ENCODE results near the gene SLC6A18. TPM values are rescaled to one million over a fixed set of nuclear protein-coding genes. Genes with fewer than 3 reads are reported as not detected.

Gene SLC6A18
- total RNA-seq, 2 experiments from 2014 or later = not detected

DNA sequence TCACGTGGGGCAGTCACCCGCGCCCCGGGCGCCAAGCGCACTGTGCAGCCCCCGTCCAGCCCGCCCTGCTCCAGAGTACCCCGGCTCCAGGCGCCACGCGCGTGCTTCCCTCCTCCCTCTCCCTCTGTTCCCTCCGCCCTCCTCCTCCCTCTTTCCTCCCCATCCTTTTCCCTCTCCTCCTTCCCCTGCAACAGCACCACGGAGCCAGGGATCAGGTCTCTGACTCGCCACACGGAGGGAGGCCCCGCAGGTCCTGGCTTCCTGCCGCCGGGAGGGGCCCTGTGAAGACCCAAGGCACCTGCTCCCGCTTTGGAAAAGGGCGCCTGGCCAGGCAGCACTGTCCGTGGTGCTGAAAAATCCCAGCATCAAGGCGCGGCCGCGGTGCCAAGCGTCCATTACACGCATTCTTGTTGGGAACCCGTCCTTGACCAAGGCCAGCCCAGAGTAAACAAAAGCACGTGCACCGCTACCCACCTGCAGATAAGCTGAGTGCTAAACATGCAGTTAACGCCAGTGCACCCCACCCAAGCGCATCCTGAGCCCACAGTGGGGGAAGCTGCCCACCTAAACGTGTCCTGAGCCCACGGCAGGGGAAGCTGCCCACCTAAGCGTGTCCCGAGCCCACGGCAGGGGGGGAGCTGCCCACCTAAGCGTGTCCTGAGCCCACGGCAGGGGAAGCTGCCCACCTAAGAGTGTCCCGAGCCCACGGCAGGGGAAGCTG lies 21.7 kb downstream of the SLC6A18 start:
- CTCF ChIA-PET = no interaction called here
- peak; percentile 42 for DNase-seq
- no peaks in the 10 kb centered on the region for H3K36me3 Mint-ChIP-seq (ENCODE audit: low read depth)

DNA sequence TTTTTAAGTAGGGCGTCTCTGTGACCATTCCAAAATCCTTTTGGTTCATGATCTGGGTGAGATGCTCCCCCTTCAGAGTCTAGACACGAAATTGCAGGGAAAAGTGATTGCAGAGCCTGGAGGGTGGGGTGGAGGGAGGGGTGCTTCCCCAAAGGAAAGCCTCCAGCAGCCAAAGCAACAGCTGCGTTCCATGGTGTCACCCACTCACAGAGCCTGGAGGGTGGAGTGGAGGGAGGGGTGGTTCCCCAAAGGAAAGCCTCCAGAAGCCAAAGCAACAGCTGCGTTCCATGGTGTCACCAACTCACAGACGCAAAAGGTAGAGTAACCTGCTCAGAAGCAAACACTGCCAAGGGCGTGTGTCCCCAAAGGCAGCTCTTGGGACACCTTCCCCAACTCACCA lies 22.6 kb downstream of the SLC6A18 start:
- H3K4me1 Mint-ChIP-seq (ENCODE audit: low read depth) = no peaks in the 10 kb centered on the region
- ChIA-PET CTCF (no interaction called here), POLR2A (no interaction called here)
- H3K27me3 Mint-ChIP-seq (ENCODE audit: low read depth) = peaks cover 7% of the 10 kb centered on the region
- H3K9me3 Mint-ChIP-seq (ENCODE audit: insufficient read depth) = no peaks in the 10 kb centered on the region
- no peak overlapping the region for H3K27ac Mint-ChIP-seq
- ATAC-seq (no peak), DNase-seq (no peak)
- H3K4me3 Mint-ChIP-seq = no peak overlapping the region
- H3K36me3 Mint-ChIP-seq (ENCODE audit: low read depth) = no peaks in the 10 kb centered on the region

More for the DNA sequence above, 21.7 kb downstream of the SLC6A18 start:
- Mint-ChIP-seq H3K4me1 (ENCODE audit: low read depth) (no peaks in the 10 kb centered on the region), H3K9me3 (ENCODE audit: insufficient read depth) (no peaks in the 10 kb centered on the region), H3K27me3 (ENCODE audit: low read depth) (peaks cover 7% of the 10 kb centered on the region), H3K27ac (no peak overlapping the region), H3K4me3 (no peak overlapping the region)
- POLR2A ChIA-PET = no interaction called here
- ATAC-seq = peak; percentile 18

DNA sequence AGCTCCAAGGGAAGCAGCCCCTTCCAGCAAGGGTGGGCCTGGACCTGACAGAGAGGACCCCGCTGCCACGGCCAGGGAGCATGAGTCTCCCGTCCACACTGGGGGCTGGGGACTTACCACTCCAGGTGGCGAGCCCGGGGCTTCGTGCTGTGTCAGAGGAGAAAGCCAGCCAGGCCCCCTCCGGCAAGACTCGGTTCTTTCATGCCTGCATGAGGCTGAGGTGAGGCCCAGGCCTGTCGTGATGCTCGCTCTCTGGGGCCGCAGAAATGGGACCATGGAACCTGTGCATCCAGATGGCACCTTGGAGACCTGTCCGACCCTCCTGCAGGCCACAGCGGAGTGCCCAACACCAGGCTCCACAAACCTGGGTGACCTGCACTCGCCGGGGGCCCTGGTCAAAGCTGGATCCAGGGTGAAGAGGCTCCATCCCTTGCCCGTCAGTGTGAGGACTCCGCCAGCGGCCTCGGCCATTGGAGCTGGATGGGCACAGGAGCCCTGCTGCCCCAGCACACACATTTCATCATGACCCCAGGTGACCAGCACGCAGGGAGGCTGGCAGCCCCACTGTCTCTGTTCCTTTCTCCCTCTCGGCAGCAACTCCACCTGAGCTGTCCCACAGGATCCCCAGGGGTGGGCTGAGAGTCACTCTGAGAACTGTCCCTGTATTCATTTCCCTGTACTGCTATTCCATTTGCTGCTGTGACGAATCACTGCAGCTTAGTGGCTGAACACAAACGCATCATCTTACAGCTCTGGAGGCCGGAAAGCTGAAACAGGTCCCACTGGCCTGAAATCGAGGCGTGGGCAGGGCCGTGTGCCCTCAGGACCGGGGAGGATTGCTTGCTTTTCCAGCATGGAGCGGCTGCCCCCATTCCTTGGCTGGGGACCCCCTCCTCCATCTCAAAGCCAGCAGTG lies 24.4 kb downstream of the SLC6A18 start:
- H3K27ac Mint-ChIP-seq = no peak overlapping the region
- peaks cover 3% of the 10 kb centered on the region for H3K4me1 Mint-ChIP-seq (ENCODE audit: low read depth)
- H3K9me3 Mint-ChIP-seq (ENCODE audit: insufficient read depth) = no peaks in the 10 kb centered on the region
- no peak overlapping the region for H3K4me3 Mint-ChIP-seq
- H3K27me3 Mint-ChIP-seq (ENCODE audit: low read depth) = peaks cover 7% of the 10 kb centered on the region
- ChIA-PET POLR2A (no interaction called here), CTCF (no interaction called here)
- ATAC-seq = no peak
- H3K36me3 Mint-ChIP-seq (ENCODE audit: low read depth) = no peaks in the 10 kb centered on the region
- DNase-seq = no peak

DNA sequence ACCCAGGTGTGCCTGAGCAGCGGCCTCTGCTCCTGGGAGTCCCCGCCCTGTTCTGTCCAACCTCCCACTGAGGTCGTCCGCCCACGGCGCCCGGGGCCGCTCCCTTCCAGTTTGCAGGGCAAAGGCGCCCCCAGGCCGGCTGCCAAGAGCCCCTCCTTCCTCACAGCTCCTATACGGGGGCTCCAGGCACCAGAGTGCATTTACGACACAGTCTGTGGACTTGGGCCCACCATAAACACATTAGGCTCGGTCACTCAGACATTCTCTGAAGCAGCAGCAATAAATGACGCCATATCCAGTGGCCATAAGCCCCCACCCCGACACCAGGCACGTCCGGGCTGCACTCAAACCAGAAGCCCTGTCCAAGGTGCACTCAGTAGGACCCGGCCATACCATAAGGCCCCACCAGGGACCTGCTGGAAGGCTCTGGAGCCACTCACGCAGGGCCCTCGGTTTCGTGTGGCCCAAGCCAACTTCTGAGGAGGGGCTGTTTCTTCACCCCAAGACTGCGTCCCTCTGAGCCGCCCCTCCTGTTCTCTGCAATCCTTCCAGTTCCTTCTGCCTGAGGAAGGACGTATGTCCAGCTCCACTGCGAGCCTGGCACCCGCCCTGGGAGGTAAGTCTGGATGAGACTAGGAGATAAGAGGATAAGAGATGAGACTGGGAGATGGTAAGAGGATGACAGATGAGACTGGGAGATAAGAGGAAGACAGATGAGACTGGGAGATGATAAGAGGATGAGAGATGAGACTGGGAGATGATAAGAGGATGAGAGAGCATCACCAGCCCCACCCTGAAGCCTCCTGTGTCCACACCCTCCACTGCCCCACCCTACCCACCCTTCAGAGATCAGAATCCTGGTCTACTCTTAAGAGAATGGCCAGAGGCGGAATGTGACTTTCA lies 26.7 kb downstream of the SLC6A18 start:
- Mint-ChIP-seq H3K27me3 (ENCODE audit: low read depth) (peaks cover 8% of the 10 kb centered on the region), H3K27ac (no peak overlapping the region), H3K9me3 (ENCODE audit: insufficient read depth) (no peaks in the 10 kb centered on the region), H3K36me3 (ENCODE audit: low read depth) (no peaks in the 10 kb centered on the region), H3K4me3 (no peak overlapping the region), H3K4me1 (ENCODE audit: low read depth) (peaks cover 20% of the 10 kb centered on the region)
- CTCF ChIA-PET = interaction anchor here (0.6 kb wide), 1 partner anchor 652 kb away, joined by 4 read pairs; no protein-coding TSS in a partner anchor
- POLR2A ChIA-PET = no interaction called here
- DNase-seq (no peak), ATAC-seq (no peak)

DNA sequence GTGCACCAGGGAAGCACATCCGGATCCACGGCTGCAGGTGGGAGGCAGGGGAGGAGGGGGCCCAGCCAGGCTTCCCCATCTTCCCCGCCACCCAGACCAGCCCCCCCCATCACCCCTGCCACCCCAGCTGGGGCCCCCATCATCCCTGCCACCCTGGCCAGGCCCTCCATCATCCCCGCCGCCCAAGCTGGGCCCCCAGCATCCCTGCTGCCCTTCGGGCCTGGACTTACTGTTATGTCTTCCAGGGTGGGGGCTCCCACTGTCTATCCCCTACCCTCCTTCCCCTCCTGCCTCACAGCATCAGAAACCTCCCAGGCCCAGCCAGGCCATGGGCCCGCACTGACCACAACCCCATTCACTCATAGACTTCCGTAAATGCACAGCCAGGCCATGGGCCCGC lies 27.5 kb downstream of the SLC6A18 start:
- ChIA-PET CTCF (no interaction called here), POLR2A (no interaction called here)
- ATAC-seq (no peak), DNase-seq (no peak)
- Mint-ChIP-seq H3K27me3 (ENCODE audit: low read depth) (peaks cover 3% of the 10 kb centered on the region), H3K4me1 (ENCODE audit: low read depth) (peaks cover 20% of the 10 kb centered on the region), H3K36me3 (ENCODE audit: low read depth) (no peaks in the 10 kb centered on the region), H3K27ac (no peak overlapping the region), H3K9me3 (ENCODE audit: insufficient read depth) (no peaks in the 10 kb centered on the region), H3K4me3 (no peak overlapping the region)

DNA sequence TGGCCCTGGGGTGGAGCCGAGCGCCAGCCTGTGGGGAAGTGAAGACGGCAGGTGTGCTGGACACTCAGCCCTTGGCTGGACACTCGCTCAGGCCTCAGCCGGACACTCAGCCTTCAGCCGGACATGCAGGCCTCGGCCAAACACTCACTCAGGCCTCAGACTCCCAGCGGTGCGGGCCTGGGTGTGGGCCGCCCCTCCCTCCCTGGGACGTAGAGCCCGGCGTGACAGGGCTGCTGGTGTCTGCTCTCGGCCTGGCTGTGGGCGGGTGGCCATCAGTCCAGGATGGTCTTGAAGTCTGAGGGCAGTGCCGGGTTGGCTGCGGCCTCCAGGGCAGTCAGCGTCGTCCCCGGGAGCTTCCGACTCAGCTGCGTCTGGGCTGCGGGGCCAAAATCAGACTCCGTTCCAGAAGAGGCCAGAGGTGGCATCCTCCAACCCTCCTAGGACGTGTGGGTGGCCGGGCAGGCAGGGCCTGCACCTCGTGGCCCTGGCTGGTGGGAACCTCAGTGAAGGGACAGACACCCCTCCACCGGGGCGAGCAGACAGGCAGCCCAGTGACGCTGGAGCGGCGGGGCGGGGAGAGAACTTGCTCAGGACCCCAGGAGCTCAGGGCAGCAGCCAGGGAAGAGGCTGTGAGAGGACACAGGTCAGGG lies 28.4 kb downstream of the SLC6A18 start:
- no peak overlapping the region for H3K27ac Mint-ChIP-seq
- H3K4me1 Mint-ChIP-seq (ENCODE audit: low read depth) = peaks cover 20% of the 10 kb centered on the region
- H3K27me3 Mint-ChIP-seq (ENCODE audit: low read depth) = peaks cover 6% of the 10 kb centered on the region
- H3K36me3 Mint-ChIP-seq (ENCODE audit: low read depth) = no peaks in the 10 kb centered on the region
- ChIA-PET POLR2A (no interaction called here), CTCF (no interaction called here)
- H3K9me3 Mint-ChIP-seq (ENCODE audit: insufficient read depth) = no peaks in the 10 kb centered on the region
- DNase-seq (no peak), ATAC-seq (no peak)
- H3K4me3 Mint-ChIP-seq = no peak overlapping the region

DNA sequence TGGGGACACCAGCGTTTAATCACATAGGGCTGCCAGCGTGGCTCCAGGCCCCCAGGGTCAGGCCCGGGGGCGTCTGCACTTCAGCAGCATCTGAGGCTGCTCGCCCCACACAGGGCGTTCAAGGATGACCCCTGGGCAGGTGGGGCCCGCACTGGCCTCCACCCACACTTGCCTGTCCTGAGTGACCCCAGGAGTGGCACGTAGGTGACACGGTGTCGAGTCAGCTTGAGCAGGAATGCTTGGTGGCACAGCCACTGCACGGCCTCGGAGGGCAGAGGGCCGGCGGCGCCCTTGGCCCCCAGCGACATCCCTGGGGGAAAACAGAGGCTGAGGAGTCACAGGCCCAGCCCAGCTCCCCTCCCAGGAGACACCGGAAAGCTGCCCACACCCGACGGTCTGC lies 29.0 kb downstream of the SLC6A18 start:
- ATAC-seq (no peak), DNase-seq (no peak)
- ChIA-PET POLR2A (no interaction called here), CTCF (interaction anchor here (1.3 kb wide), 1 partner anchor 62 kb away, joined by 4 read pairs; no protein-coding TSS in a partner anchor)
- Mint-ChIP-seq H3K27me3 (ENCODE audit: low read depth) (peaks cover 6% of the 10 kb centered on the region), H3K36me3 (ENCODE audit: low read depth) (no peaks in the 10 kb centered on the region), H3K9me3 (ENCODE audit: insufficient read depth) (no peaks in the 10 kb centered on the region), H3K4me1 (ENCODE audit: low read depth) (peaks cover 20% of the 10 kb centered on the region), H3K4me3 (no peak overlapping the region), H3K27ac (no peak overlapping the region)

DNA sequence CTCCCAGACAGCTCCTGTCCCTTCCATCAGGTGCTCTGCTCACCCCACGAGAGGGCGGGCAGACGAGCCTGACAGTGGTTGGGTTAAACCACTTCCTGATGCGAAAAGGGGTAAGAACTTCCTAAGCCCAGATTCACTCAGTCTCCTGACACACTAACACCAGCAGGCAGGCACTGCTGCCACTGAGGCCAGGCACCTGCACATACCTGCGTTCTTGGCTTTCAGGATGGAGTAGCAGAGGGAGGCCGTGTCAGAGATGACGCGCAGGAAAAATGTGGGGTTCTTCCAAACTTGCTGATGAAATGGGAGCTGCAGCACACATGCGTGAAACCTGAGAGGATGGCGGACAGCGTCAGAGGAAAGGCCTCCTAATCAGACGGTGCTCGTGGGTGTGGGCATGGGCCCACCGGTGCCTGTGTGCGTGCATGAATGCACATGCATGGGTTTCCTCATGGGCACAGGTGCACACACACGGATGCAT lies 29.9 kb downstream of the SLC6A18 start:
- Mint-ChIP-seq H3K4me3 (peak overlapping the region; percentile 1), H3K27me3 (ENCODE audit: low read depth) (peaks cover 6% of the 10 kb centered on the region), H3K36me3 (ENCODE audit: low read depth) (no peaks in the 10 kb centered on the region), H3K4me1 (ENCODE audit: low read depth) (peaks cover 20% of the 10 kb centered on the region), H3K9me3 (ENCODE audit: insufficient read depth) (no peaks in the 10 kb centered on the region), H3K27ac (peak overlapping the region; percentile 55)
- peak; percentile 76 for DNase-seq
- peak; percentile 86 for ATAC-seq
- POLR2A ChIA-PET = interaction anchor here (1.0 kb wide), 1 partner anchor 59 kb away, joined by 4 read pairs; no protein-coding TSS in a partner anchor
- CTCF ChIA-PET = interaction anchor here (1.3 kb wide), 1 partner anchor 61 kb away, joined by 4 read pairs; no protein-coding TSS in a partner anchor

DNA sequence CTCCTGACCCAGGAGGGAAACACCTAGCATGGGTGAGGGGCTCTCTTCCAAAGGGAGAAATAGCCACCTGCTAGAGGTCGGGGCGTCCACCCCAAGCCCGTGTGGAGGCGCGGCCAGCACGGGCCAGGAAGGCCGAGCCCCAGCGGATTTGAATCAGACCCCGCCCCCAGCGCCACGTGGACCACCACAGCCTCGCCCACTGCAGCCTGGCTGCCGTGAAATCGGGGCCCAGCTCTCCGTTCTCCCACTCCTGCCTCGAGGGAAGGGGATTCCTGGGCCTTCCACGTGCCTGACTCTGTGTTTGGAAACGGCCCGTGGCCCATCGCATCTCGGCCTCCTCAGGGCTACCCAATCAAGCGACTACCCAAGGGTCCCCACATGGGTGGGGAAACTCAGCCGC lies 31.6 kb downstream of the SLC6A18 start:
- H3K27ac Mint-ChIP-seq = no peak overlapping the region
- peaks cover 14% of the 10 kb centered on the region for H3K27me3 Mint-ChIP-seq (ENCODE audit: low read depth)
- H3K36me3 Mint-ChIP-seq (ENCODE audit: low read depth) = no peaks in the 10 kb centered on the region
- POLR2A ChIA-PET = interaction anchor here (0.9 kb wide), 1 partner anchor 12 kb away, joined by 3 read pairs; no protein-coding TSS in a partner anchor
- no peak for DNase-seq
- ATAC-seq = no peak
- no peak overlapping the region for H3K4me3 Mint-ChIP-seq
- no peaks in the 10 kb centered on the region for H3K9me3 Mint-ChIP-seq (ENCODE audit: insufficient read depth)
- CTCF ChIA-PET = no interaction called here
- peaks cover 20% of the 10 kb centered on the region for H3K4me1 Mint-ChIP-seq (ENCODE audit: low read depth)

DNA sequence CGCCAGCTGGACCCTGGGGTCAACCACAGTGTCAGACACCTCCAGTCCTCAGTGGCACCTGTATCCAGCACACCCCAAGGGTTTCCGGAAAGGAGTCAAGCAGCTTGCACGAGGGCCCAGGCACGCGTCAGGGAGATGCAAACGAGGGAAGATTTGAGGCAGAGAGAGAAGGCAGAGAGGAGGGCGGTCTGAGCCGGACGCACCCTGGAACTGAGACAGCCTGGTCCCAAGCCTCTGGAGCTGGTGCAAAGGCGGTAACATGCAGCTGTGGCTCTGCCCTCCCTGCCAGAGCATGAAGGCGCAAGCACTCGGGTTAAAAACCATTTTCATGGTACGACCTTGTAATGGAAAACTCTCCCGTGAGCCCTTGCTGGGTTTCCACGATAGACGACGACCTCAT lies 32.2 kb downstream of the SLC6A18 start:
- ChIA-PET POLR2A (interaction anchor here (0.9 kb wide), 1 partner anchor 12 kb away, joined by 3 read pairs; no protein-coding TSS in a partner anchor), CTCF (no interaction called here)
- peaks cover 20% of the 10 kb centered on the region for H3K4me1 Mint-ChIP-seq (ENCODE audit: low read depth)
- ATAC-seq (no peak), DNase-seq (no peak)
- H3K9me3 Mint-ChIP-seq (ENCODE audit: insufficient read depth) = no peaks in the 10 kb centered on the region
- H3K27me3 Mint-ChIP-seq (ENCODE audit: low read depth) = peaks cover 19% of the 10 kb centered on the region
- no peak overlapping the region for H3K27ac Mint-ChIP-seq
- H3K36me3 Mint-ChIP-seq (ENCODE audit: low read depth) = peaks cover 1% of the 10 kb centered on the region
- H3K4me3 Mint-ChIP-seq = no peak overlapping the region

DNA sequence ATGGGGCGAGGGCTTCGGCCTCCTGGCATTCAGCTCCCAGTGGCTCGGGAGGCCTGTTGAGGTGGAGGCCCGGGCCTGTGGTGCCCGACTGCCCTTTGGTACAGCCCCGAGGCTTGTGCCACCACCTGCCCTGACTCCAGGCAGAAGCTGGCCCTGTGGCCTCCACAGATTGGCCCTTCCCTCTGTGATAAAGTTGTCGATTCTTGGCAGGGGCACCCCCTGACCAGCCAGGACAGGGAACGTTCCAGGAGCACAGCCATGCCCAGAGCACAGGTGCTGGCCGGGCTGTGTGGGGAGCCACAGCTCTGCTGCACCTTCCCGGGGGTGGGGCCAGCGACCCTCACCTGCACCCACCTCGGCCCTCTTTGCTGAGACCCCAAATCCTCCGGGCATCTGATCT lies 32.7 kb downstream of the SLC6A18 start:
- H3K27ac Mint-ChIP-seq = no peak overlapping the region
- no peak overlapping the region for H3K4me3 Mint-ChIP-seq
- ChIA-PET CTCF (no interaction called here), POLR2A (interaction anchor here (0.9 kb wide), 1 partner anchor 13 kb away, joined by 3 read pairs; no protein-coding TSS in a partner anchor)
- H3K9me3 Mint-ChIP-seq (ENCODE audit: insufficient read depth) = no peaks in the 10 kb centered on the region
- ATAC-seq (no peak), DNase-seq (no peak)
- H3K27me3 Mint-ChIP-seq (ENCODE audit: low read depth) = peaks cover 23% of the 10 kb centered on the region
- peaks cover 5% of the 10 kb centered on the region for H3K36me3 Mint-ChIP-seq (ENCODE audit: low read depth)
- peaks cover 20% of the 10 kb centered on the region for H3K4me1 Mint-ChIP-seq (ENCODE audit: low read depth)

Measured in activated CD8-positive, alpha-beta T cell treated with anti-CD3 and anti-CD28 coated beads, Interleukin-2, amount 10 ng/mL, durations not matched to agents 7 days and 5 days (primary cell).